Lower leg skin (tissue), 4 donors: Measurements from ENCODE around the gene CREB5. TPM values are rescaled to one million over a fixed set of nuclear protein-coding genes. Genes with fewer than 3 reads are reported as not detected.

Source experiments
- DNase-seq, 2 donors: peaks; one replicate each; pipeline ENCODE4 v3.0.0-alpha.2; 2019; ENCODE audit warnings: low spot score in 2 of 2
- H3K4me3 ChIP-seq: fragments of 200-600 bp; sonication (generic); 2 replicates; pipeline ENCODE4 v1.5.1; 2017; ENCODE audit warnings: mild to moderate bottlenecking, low read depth; ENCODE audit not compliant: poor library complexity, severe bottlenecking
- CTCF ChIP-seq, 3 donors: fragments of 450-650 bp; IDR thresholded peaks; one replicate each; pipeline ENCODE4 v1.5.1; 2016; ENCODE audit warnings: antibody characterized with exemption in 3 of 3, mild to moderate bottlenecking in 3 of 3, moderate library complexity in 2 of 3
- POLR2A ChIP-seq, 2 donors: fragments of 450-650 bp; IDR thresholded peaks; one replicate each; pipeline ENCODE4 v1.6.1; 2016 to 2017; ENCODE audit warnings: antibody characterized with exemption in 2 of 2, mild to moderate bottlenecking in 1 of 2, moderate library complexity in 1 of 2
- WGBS, 2 donors: methylation state at CpG; one replicate each; pipeline ENCODE4 v1.1.5; 2018; 5-methylcytosine and 5-hydroxymethylcytosine counted together
- intact Hi-C: fragments of 100-400 bp; cut with DNase I; formaldehyde crosslinking; loops from one replicate; pipeline ENCODE4 v1.15.0; 2023; ENCODE audit warnings: low total_unique reads
- total RNA-seq, 4 donors: library from RNA; depleted of rRNA; stranded (reverse); fragments of >200 nt; gene quantifications; one replicate each; pipeline ENCODE4 v1.1.0, GENCODE V29; 2016

The CREB5 gene
- total RNA-seq, 4 donors from 2014 or later, result 2.5 to 15.0 (median 5.4) TPM

- DNase-seq, result no peak
- 60 to 76% methylated on average over 3 of the region's 3 CpGs for WGBS, 2 donors
- intact Hi-C loops, result no loop called here
- H3K4me3 ChIP-seq, result no peak overlapping the region
- TF ChIP-seq POLR2A (IDR thresholded peaks at IDR 0.05) (no peak), CTCF (IDR thresholded peaks at IDR 0.05) (no peak)
Measured at GRCh38 chr7:28747854-28748253, 335.5 kb downstream of the CREB5 start.

- DNase-seq, result no peak
- no peak overlapping the region for H3K4me3 ChIP-seq
- TF ChIP-seq POLR2A (IDR thresholded peaks at IDR 0.05), result no peak
- 51 to 60% methylated on average over 4 of the region's 4 CpGs for WGBS, 2 donors
- intact Hi-C loops, result no loop called here
Measured at GRCh38 chr7:28748346-28748745, 336.0 kb downstream of the CREB5 start.

DNA sequence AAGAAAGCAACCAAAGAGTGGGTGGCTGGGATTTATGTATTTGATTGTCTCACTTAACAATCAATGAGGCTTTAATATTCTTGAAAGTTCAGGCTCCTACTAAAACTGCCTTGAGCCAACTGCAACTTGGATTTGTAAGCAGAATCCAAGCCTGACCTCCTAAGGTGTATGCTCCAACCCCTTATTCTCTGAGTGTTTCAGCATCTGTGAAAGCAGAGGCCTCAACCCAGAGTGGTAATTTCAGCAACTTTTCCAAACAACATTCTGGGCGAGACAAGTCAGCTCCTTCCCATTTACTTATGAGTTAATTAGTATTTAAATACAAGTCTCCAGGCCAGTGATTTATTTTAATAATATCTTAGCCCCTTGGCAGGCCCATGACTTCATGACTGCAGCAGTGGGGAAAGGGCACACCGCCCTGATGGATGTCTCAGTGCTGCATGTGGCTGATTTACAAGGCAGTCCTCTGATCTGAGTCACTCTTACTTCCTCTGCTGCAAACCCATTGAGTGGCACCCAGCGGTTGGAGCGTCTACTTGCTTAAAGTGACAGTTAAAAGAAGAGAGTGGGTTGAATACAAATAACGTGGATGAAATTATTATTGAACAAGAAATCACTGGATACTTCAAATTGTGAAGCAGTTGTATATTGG lies 336.7 kb downstream of the CREB5 start:
- no peak overlapping the region for H3K4me3 ChIP-seq
- 39 to 48% methylated on average over 5 of the region's 5 CpGs for WGBS, 2 donors
- TF ChIP-seq CTCF (IDR thresholded peaks at IDR 0.05), result no peak
- TF ChIP-seq POLR2A (IDR thresholded peaks at IDR 0.05), result no peak
- peak in 1 of 2 donors; percentile 91 for DNase-seq
- intact Hi-C loops, result no loop called here

GRCh38 chr7:28749638-28750037 lies 337.3 kb downstream of the CREB5 start:
- no peak for DNase-seq
- no peak for TF ChIP-seq CTCF (IDR thresholded peaks at IDR 0.05)
- no peak for TF ChIP-seq POLR2A (IDR thresholded peaks at IDR 0.05)
- intact Hi-C loops, result no loop called here
- no peak overlapping the region for H3K4me3 ChIP-seq
- WGBS, 2 donors, result 11 to 13% methylated on average over 2 of the region's 2 CpGs

- WGBS, 2 donors, result 91 to 95% methylated on average over 6 of the region's 6 CpGs
- no peak for DNase-seq
- H3K4me3 ChIP-seq, result no peak overlapping the region
- TF ChIP-seq CTCF (IDR thresholded peaks at IDR 0.05) (no peak), POLR2A (IDR thresholded peaks at IDR 0.05) (no peak)
- intact Hi-C loops, result no loop called here
Measured at GRCh38 chr7:28750981-28751380, 338.7 kb downstream of the CREB5 start.

GRCh38 chr7:28753613-28754012 lies 341.3 kb downstream of the CREB5 start:
- no peak for TF ChIP-seq POLR2A (IDR thresholded peaks at IDR 0.05)
- no peak for TF ChIP-seq CTCF (IDR thresholded peaks at IDR 0.05)
- no peak for DNase-seq
- H3K4me3 ChIP-seq, result no peak overlapping the region
- intact Hi-C loops, result no loop called here
- WGBS, 2 donors, result 96 to 98% methylated on average over 1 of the region's 1 CpG
